Mesenchymal stem cell (in vitro differentiated cells and primary cell): ENCODE data around the gene DIP2C.

Experiments used
- DNase-seq: peaks from one replicate; pipeline ENCODE4 v3.0.0-alpha.2; 2013
- H2AFZ ChIP-seq: one replicate; pipeline ENCODE4 v1.6.1; 2013; ENCODE audit warnings: low read depth, mild to moderate bottlenecking, control low read depth, inconsistent platforms, low read length, moderate library complexity
- H2AK5ac ChIP-seq: 2 replicates; pipeline ENCODE4 v1.6.1; 2013; ENCODE audit warnings: low read length, moderate library complexity, mild to moderate bottlenecking, inconsistent platforms; ENCODE audit not compliant: severe bottlenecking
- H2BK120ac ChIP-seq: one replicate; pipeline ENCODE4 v1.6.1; 2013; ENCODE audit warnings: low read depth, mild to moderate bottlenecking, inconsistent platforms, low read length, moderate library complexity
- H2BK12ac ChIP-seq, 2 experiments: one replicate each; pipeline ENCODE4 v1.6.1; 2013; ENCODE audit warnings: inconsistent platforms in 2 of 2, low read length in 2 of 2, mild to moderate bottlenecking in 2 of 2, moderate library complexity in 2 of 2, control low read depth in 1 of 2
- H2BK15ac ChIP-seq: one replicate; pipeline ENCODE4 v1.6.1; 2013; ENCODE audit warnings: mild to moderate bottlenecking, low read depth, inconsistent platforms; ENCODE audit not compliant: poor library complexity, severe bottlenecking
- H2BK5ac ChIP-seq: 2 replicates; pipeline ENCODE4 v1.6.1; 2013; ENCODE audit warnings: low read depth, mild to moderate bottlenecking, low read length, control low read depth, inconsistent platforms; ENCODE audit not compliant: poor library complexity, severe bottlenecking
- H3K14ac ChIP-seq, 2 experiments: one replicate each; pipeline ENCODE4 v1.6.1; 2013; ENCODE audit warnings: inconsistent platforms in 2 of 2, low read length in 2 of 2, control low read depth in 1 of 2, mild to moderate bottlenecking in 1 of 2, moderate library complexity in 1 of 2
- H3K18ac ChIP-seq, 2 experiments: one replicate each; pipeline ENCODE4 v1.6.1; 2013; ENCODE audit warnings: inconsistent platforms in 2 of 2, low read length in 2 of 2, control low read depth in 1 of 2, low read depth in 1 of 2, mild to moderate bottlenecking in 1 of 2
- H3K23ac ChIP-seq, 2 experiments: one replicate each; pipeline ENCODE4 v1.6.1; 2013; ENCODE audit warnings: inconsistent platforms in 2 of 2, low read length in 2 of 2, mild to moderate bottlenecking in 2 of 2, moderate library complexity in 2 of 2, control low read depth in 1 of 2
- H3K27ac ChIP-seq: 2 replicates; pipeline ENCODE4 v1.5.1; 2013; ENCODE audit warnings: mild to moderate bottlenecking, moderate library complexity, low read length, control low read depth, inconsistent platforms; ENCODE audit not compliant: poor library complexity, severe bottlenecking
- H3K27me3 ChIP-seq, 2 experiments: 2 replicates each; pipeline versions ENCODE4 v1.6.1 to v1.7.0; 2013; ENCODE audit warnings: low read length in 2 of 2, mild to moderate bottlenecking in 2 of 2, moderate library complexity in 2 of 2, control low read depth in 1 of 2, inconsistent platforms in 1 of 2; ENCODE audit not compliant: control insufficient read depth in 1 of 2, insufficient read depth in 1 of 2
- H3K36me3 ChIP-seq, 2 experiments: 2 replicates each; pipeline versions ENCODE4 v1.6.1 to v1.7.0; 2013; ENCODE audit warnings: low read length in 2 of 2, control low read depth in 1 of 2, inconsistent platforms in 1 of 2, low read depth in 1 of 2, mild to moderate bottlenecking in 1 of 2; ENCODE audit not compliant: insufficient read depth in 2 of 2, control insufficient read depth in 1 of 2
- H3K4ac ChIP-seq, 2 experiments: one replicate each; pipeline ENCODE4 v1.6.1; 2013; ENCODE audit warnings: inconsistent platforms in 2 of 2, low read length in 2 of 2, mild to moderate bottlenecking in 2 of 2, moderate library complexity in 2 of 2, control low read depth in 1 of 2, low read depth in 1 of 2
- H3K4me1 ChIP-seq: 2 replicates; pipeline ENCODE4 v1.6.1; 2013; ENCODE audit warnings: low read depth, low read length, control low read depth; ENCODE audit not compliant: control insufficient read depth, insufficient read depth
- H3K4me2 ChIP-seq: 2 replicates; pipeline ENCODE4 v1.6.1; 2013; ENCODE audit warnings: low read length, mild to moderate bottlenecking, inconsistent platforms; ENCODE audit not compliant: poor library complexity, severe bottlenecking
- H3K4me3 ChIP-seq, 2 experiments: 2 replicates each; pipeline versions ENCODE4 v1.5.1 to v1.7.0; 2013; ENCODE audit warnings: low read length in 2 of 2, mild to moderate bottlenecking in 2 of 2, control low read depth in 1 of 2, low read depth in 1 of 2; ENCODE audit not compliant: insufficient read depth in 1 of 2
- H3K79me1 ChIP-seq: replicated peaks from 2 replicates; pipeline ENCODE4 v1.6.1; 2013; ENCODE audit warnings: mild to moderate bottlenecking, control low read depth, low read length, inconsistent platforms; ENCODE audit not compliant: poor library complexity, severe bottlenecking
- H3K9ac ChIP-seq: 2 replicates; pipeline ENCODE4 v1.7.0; 2013; ENCODE audit warnings: mild to moderate bottlenecking, low read length, moderate library complexity
- H3K9me3 ChIP-seq: 2 replicates; pipeline ENCODE4 v1.7.0; 2013; ENCODE audit warnings: mild to moderate bottlenecking, low read length; ENCODE audit not compliant: control insufficient read depth
- H4K8ac ChIP-seq: one replicate; pipeline ENCODE4 v1.6.1; 2013; ENCODE audit warnings: inconsistent platforms, mild to moderate bottlenecking, low read length, moderate library complexity
- H4K91ac ChIP-seq: one replicate; pipeline ENCODE4 v1.6.1; 2013; ENCODE audit warnings: mild to moderate bottlenecking, low read length, inconsistent platforms
- WGBS: methylation state at CpG from one replicate; pipeline ENCODE4 v1.1.7; 2013; ENCODE audit warnings: mixed read lengths; 5-methylcytosine and 5-hydroxymethylcytosine counted together

DIP2C gene

GRCh38 chr10:688312-689120 lies 952 bp downstream of the DIP2C start:
- H2AFZ ChIP-seq = no peak overlapping the region
- H3K79me1 ChIP-seq = peaks cover 4% of the 10 kb centered on the region
- H2BK5ac ChIP-seq = no peak overlapping the region
- H3K4me1 ChIP-seq = peaks cover 37% of the 10 kb centered on the region
- peaks cover 0 to 6% of the 10 kb centered on the region in 2 experiments for H3K27me3 ChIP-seq
- peak overlapping the region in 1 of 2 experiments; percentile 15 for H2BK12ac ChIP-seq
- DNase-seq = peak; percentile 67
- H3K4me2 ChIP-seq = peak overlapping the region; percentile 82
- peak overlapping the region; percentile 86 to 96 for H3K18ac ChIP-seq
- no peak overlapping the region for H2BK15ac ChIP-seq
- peak overlapping the region; percentile 21 to 79 for H3K14ac ChIP-seq
- no peaks in the 10 kb centered on the region for H3K9me3 ChIP-seq
- H3K27ac ChIP-seq = no peak overlapping the region
- peak overlapping the region in 1 of 2 experiments; percentile 73 for H3K4ac ChIP-seq
- H3K36me3 ChIP-seq = peaks cover 0 to 6% of the 10 kb centered on the region in 2 experiments
- H3K9ac ChIP-seq = peak overlapping the region; percentile 90
- peak overlapping the region in 1 of 2 experiments; percentile 61 for H3K23ac ChIP-seq
- H3K4me3 ChIP-seq = peak overlapping the region; percentile 90 to 97
- no peak overlapping the region for H2BK120ac ChIP-seq
- 6% methylated on average over 53 of the region's 57 CpGs for WGBS
- H2AK5ac ChIP-seq = no peak overlapping the region
- H4K91ac ChIP-seq = peak overlapping the region; percentile 70
- peak overlapping the region; percentile 74 for H4K8ac ChIP-seq

DNA sequence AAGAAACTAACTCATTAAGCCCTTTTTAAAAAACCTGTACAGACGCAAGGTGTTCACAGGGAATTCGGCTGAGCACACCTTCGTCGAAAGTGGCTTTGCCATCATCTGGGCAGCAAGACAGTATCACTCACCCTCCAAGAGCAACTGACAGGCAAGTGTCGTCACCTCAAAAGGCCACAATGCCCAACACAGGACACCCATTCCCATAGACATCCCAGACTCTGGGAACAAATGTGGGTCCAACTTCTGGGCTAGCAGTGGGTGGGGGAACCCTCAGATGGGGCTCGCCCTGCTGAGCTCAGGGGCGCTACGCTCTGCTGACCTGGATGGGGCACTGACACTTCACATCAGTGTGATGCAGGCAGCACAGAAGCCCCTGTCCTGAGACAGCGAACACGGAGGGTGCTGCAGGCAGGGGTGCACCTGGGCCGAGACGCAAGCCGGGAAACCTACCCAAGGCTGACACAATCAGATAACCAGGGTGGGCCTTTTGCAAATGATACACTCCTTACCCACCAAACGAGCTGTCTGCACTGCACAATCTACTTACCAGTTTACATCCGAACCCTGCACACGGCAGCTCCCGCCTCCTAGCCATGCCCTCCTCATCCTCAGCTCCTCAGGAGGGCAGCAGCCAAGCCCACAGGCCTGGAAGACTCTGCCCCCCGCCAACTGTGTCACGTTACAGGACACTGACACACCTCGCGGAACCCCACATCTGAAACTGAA lies 1.7 kb downstream of the DIP2C start:
- Histone ChIP-seq H3K4me3 (peak overlapping the region; percentile 43 to 90), H3K27me3 (no peaks in the 10 kb centered on the region)
- WGBS = 88% methylated on average over 20 of the region's 21 CpGs

GRCh38 chr10:686155-686931 lies 3.1 kb downstream of the DIP2C start:
- 96% methylated on average over 18 of the region's 19 CpGs for WGBS
- Histone ChIP-seq H4K8ac (peak overlapping the region; percentile 36), H3K36me3 (peaks cover 0 to 6% of the 10 kb centered on the region in 2 experiments), H2AFZ (no peak overlapping the region), H3K9ac (peak overlapping the region; percentile 17), H2BK120ac (peak overlapping the region; percentile 30), H3K27me3 (no peaks in the 10 kb centered on the region), H3K4me1 (peaks cover 40% of the 10 kb centered on the region), H3K9me3 (no peaks in the 10 kb centered on the region), H3K18ac (peak overlapping the region in 1 of 2 experiments; percentile 14), H2BK15ac (peak overlapping the region; percentile 35), H3K4me2 (no peak overlapping the region), H3K4ac (no peak overlapping the region), H3K23ac (peak overlapping the region in 1 of 2 experiments; percentile 36), H3K27ac (no peak overlapping the region), H2AK5ac (no peak overlapping the region), H3K79me1 (peaks cover 4% of the 10 kb centered on the region), H2BK5ac (no peak overlapping the region), H2BK12ac (no peak overlapping the region), H3K4me3 (no peak overlapping the region), H4K91ac (peak overlapping the region; percentile 78), H3K14ac (no peak overlapping the region)
- DNase-seq = no peak

More for the DNA sequence above, 1.7 kb downstream of the DIP2C start:
- no peaks in the 10 kb centered on the region for H3K9me3 ChIP-seq
- no peak overlapping the region for H4K8ac ChIP-seq
- peak overlapping the region; percentile 90 for H3K9ac ChIP-seq
- H3K23ac ChIP-seq = peak overlapping the region in 1 of 2 experiments; percentile 46
- DNase-seq = no peak
- H3K36me3 ChIP-seq = peaks cover 0 to 6% of the 10 kb centered on the region in 2 experiments
- no peak overlapping the region for H2BK120ac ChIP-seq
- H3K79me1 ChIP-seq = peaks cover 4% of the 10 kb centered on the region
- no peak overlapping the region for H2AK5ac ChIP-seq
- peaks cover 38% of the 10 kb centered on the region for H3K4me1 ChIP-seq
- H4K91ac ChIP-seq = no peak overlapping the region
- H3K4me2 ChIP-seq = peak overlapping the region; percentile 82
- H2BK15ac ChIP-seq = no peak overlapping the region
- H3K14ac ChIP-seq = peak overlapping the region in 1 of 2 experiments; percentile 63
- H2BK5ac ChIP-seq = no peak overlapping the region
- H2BK12ac ChIP-seq = peak overlapping the region in 1 of 2 experiments; percentile 15
- H3K18ac ChIP-seq = no peak overlapping the region
- no peak overlapping the region for H3K4ac ChIP-seq
- no peak overlapping the region for H3K27ac ChIP-seq
- H2AFZ ChIP-seq = no peak overlapping the region
